Stimulated activated CD4-positive, alpha-beta T cell treated with anti-CD3 and anti-CD28 coated beads, Interleukin-4, amount 100 ng/mL, for 1 hour (primary cell): ENCODE measurements around the gene FIG4.
"Not testable (repeated sequence)": the region's sequence is repeated elsewhere in the genome, so short reads cannot be mapped to it uniquely, and the experiment has no call there.

Experiments
- DNase-seq: peaks from one replicate; pipeline ENCODE4 v3.0.0-alpha.2; 2020

FIG4 gene

GRCh38 chr6:109705258-109705657 is 14.2 kb downstream of the FIG4 start:
- peak; percentile 71 for DNase-seq

GRCh38 chr6:109706513-109706912 is 15.4 kb downstream of the FIG4 start:
- no peak for DNase-seq

GRCh38 chr6:109708099-109708498 is 17.0 kb downstream of the FIG4 start:
- DNase-seq, result not testable (repeated sequence)

DNA sequence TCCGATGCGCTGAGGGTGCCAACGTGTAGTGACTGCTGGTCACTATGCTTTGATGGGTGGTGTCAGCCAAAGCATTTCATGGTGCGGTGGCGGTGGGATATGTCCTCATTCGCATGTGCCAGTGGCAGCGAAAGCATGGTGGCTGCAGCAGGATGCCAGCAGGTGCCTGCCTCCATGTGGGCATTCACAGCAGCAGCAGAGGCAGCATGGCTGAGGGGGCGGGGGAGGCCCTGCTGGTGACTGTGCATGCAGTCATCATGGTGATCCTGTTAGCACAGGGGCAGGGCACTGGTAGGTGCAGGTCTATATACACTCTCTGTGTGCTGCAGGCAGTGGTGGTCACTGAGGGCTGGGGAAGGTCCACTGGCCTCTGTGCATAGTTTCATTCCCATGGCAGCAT is 22.0 kb downstream of the FIG4 start:
- DNase-seq, result peak; percentile 12

DNA sequence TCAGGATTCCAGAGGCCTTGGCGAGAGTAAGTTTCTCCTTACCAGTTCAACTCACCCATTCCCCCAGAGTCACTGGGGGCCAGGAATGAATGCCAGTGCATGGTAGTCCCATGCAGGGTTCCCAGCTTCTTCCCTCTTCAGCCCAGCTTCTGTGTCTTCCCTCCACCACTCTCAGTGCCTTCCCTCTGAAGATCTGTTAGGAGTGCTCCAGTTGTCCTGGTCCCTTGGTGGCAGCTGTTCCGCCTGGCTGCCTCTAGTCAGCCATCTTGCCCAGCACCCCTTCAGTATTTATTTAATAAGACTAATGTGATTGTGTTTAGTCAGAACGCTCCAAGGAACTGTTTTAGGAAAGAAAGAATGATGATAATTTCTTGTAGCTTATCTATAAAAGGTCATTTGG is 23.1 kb downstream of the FIG4 start:
- no peak for DNase-seq

DNA sequence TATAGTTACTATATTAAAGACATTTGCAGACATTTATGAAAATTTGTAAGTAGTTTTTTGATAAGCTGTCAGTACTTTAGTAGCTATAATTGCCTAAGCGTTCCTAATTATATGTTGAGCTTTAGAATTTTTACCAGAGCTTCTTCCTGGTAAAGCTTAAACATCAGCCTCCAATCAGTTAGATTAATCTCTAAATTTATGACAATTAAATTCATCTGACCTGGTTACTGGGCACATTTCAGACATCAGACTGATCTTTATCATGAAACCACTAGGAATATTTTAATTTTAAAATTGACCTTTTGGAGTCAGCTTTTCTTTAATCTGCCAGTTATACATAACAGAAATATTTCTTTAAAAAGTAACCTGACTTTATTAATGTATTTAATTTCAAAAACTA is 23.5 kb downstream of the FIG4 start:
- no peak for DNase-seq

DNA sequence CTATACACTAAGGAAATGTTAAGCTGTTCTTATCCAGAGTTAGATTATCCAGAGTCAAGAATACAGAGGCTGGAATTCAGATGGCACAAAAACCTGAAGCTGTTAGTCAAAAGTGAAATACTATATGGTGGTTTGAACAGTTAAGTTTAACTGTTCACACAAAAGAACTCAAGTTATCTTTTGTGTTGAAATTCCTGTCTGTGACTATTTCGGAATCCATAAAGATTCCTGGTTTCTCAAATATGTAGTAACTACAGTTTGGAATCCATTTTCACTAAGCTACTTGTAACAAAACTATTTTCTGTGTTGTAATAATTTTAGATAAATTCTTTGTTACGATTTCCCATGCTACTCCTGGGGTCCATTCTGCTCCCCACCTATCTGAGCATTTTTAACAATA is 24.5 kb downstream of the FIG4 start:
- DNase-seq, result no peak

DNA sequence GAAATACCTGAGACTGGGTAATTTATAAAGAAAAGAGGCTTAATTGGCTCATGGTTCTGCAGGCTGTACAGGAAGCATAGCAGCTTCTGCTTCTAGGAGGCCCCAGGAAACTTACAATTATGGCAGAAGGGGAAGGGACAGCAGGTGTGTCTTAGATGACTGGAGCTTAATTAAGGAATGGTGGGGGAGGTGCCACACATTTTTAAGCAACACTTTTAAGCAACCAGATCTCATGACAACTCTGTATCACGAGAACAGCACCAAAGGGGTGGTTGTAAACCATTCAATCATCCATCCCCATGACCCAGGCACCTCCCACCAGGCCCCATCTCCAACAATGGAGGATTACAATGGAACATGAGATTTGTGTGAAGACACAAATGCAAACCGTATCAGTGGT is 26.9 kb downstream of the FIG4 start:
- no peak for DNase-seq

DNA sequence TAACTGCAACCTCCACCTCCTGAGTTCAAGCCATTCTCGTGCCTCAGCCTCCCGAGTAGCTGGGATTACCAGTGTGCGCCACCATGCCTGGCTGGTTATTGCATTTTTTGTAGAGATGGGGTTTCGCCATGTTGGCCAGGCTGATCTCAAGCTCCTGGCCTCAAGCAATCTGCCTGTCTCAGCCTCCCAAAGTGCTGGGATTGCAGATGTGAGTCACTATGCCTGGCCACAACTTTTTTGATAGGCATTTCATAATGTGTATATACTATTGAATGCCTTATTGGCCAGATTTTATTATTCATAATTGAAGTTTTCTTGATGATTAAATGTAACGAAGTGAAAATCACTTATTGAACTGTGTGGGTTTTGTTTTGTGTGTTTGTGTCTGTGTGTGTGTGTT is 27.9 kb downstream of the FIG4 start:
- no peak for DNase-seq

GRCh38 chr6:109720311-109720710 is 29.2 kb downstream of the FIG4 start:
- no peak for DNase-seq

GRCh38 chr6:109722011-109722410 is 30.9 kb downstream of the FIG4 start:
- no peak for DNase-seq

- no peak for DNase-seq
Measured at GRCh38 chr6:109722564-109723254, 31.6 kb downstream of the FIG4 start.

GRCh38 chr6:109725250-109725649 is 34.2 kb downstream of the FIG4 start:
- DNase-seq, result not testable (repeated sequence)

- no peak for DNase-seq
Measured at GRCh38 chr6:109736273-109737025, 45.4 kb downstream of the FIG4 start.

DNA sequence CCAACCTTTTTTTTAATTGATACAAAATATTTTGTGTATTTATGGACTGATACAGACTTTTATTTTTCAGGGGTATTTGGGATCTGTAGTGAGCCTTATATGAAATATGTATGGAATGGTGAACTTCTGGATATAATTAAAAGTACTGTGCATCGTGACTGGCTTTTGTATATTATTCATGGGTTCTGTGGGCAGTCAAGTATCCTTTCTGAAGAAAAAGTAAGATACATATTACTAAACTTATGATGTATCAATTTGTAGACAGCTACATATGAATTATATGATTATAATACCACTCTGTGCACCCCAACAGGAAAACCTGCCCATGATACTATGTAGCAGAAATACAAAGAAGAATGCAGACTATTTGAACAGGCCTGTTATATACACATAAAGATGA is 47.2 kb downstream of the FIG4 start:
- DNase-seq, result no peak

DNA sequence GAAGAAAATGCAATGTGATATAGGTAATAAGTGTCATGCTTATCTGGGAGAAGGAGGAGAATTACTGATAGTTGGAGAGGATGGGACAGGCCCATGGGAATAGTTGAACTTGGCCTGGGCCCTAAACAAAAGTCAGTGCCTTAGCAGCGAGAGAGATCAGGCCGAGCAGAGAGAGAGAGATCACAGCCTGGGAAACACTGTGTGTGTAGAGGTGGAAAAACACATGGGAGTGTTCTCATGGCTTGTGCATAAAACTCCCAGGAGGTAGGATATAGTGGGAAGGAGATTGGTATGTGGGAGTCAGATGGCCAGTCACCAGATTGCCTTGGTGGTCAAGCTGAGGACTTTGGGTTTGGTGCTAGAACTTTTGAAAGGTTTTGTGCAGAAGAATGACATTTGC is 47.6 kb downstream of the FIG4 start:
- DNase-seq, result no peak

DNA sequence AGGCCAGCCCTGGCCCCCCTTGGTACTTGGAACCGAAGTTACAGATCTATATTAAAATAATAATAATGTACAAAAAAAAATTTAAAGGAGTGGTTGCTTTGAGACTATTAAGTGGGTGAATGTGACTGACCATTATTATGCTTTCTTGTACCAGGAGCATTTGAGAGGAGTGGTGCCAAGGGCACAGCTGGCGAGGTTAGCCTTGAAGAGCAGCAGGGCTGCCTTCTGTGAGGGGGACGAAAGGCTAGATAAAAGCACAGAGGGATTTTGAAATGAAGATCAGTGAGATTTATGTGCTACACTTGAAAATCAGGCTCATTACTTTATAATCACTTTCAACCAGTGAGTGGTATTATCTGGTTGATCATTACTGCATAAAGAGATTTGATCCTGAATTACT is 48.6 kb downstream of the FIG4 start:
- no peak for DNase-seq

- no peak for DNase-seq
Measured at GRCh38 chr6:109740787-109741186, 49.7 kb downstream of the FIG4 start.

- no peak for DNase-seq
Measured at GRCh38 chr6:109743739-109744138, 52.6 kb downstream of the FIG4 start.

DNA sequence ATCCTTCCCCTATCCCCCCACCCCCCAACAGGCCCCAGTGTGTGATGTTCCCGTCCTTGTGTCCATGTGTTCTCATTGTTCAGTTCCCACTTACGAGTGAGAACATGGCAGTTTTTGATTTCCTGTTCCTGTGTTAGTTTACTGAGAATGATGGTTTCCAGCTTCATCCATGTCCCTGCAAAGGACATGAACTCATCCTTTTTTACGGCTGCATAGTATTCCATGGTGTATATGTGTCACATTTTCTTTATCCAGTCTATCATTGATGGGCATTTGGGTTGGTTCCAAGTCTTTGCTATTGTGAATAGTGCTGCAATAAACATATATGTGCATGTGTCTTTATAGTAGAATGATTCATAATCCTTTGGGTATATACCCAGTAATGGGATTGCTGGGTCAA is 53.7 kb downstream of the FIG4 start:
- not testable (repeated sequence) for DNase-seq

DNA sequence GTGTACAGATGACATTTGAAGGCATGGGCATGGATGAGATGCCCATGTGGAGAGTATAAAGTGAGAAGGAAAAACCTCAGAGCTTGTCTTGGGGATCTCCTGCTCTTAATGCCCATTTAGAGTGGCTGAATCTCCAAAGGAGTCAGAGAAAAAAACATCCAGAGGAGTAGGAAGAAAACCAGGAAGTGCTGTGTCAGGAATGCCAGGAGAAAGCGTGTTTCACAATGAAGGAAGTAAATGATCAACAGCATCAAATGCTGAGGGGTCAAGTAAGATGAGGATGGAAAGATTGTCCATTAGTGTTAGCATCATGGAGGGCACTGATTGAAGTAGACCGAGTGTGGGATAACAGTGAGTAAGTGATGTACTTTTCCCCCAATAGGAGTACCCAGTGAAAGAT is 56.1 kb downstream of the FIG4 start:
- DNase-seq, result no peak

GRCh38 chr6:109759098-109759955 is 68.2 kb downstream of the FIG4 start:
- DNase-seq, result no peak

GRCh38 chr6:109760208-109760607 is 69.1 kb downstream of the FIG4 start:
- no peak for DNase-seq

GRCh38 chr6:109762166-109762565 is 71.1 kb downstream of the FIG4 start:
- no peak for DNase-seq
